Stimulated activated CD8-positive, alpha-beta memory T cell treated with anti-CD3 and anti-CD28 coated beads, Interleukin-4, amount 100 ng/mL, for 48 hours (primary cell): ENCODE measurements around the gene NTMT2.
"Not testable (repeated sequence)": the region's sequence is repeated elsewhere in the genome, so short reads cannot be mapped to it uniquely, and the experiment has no call there.

Experiments used
- DNase-seq: peaks from one replicate; pipeline ENCODE4 v3.0.0-alpha.2; 2020

Gene NTMT2

DNA sequence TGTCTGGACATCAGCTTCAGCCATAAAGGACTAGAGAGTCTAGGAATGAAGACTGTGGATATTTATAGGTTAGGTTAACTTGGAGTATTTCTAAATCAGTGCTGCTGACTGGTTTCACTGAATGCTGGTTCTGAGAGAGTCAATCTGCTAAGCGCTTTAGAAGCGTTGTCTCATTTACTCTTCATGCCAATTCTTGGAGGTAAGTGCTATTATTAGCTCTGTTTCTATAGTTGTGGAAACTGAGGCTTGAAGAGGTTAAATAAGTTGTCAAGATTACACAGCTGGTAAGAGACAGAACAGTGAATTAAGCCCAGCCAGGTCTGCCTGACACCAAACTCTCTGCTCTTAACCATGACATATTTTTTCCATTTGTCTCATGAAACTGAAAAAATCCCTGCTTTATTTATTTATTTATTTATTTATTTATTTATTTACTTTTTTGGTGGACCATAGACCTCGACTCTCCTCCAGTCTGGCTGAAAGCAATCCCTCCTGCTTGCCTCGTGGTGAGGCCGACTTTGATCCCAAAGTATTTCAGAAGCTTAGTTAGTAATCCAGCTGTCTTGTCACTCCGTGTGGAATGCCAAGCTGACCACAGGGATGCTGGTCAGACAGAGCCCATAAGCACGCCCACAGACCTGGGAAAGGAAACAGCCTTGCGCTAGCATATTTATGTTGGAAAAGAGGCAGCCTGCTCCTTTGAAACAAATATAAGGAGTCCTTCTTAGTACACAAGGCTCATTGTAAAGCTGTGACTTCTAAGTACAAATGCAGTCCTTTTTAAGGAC is 16.9 kb downstream of the NTMT2 start:
- no peak for DNase-seq

DNA sequence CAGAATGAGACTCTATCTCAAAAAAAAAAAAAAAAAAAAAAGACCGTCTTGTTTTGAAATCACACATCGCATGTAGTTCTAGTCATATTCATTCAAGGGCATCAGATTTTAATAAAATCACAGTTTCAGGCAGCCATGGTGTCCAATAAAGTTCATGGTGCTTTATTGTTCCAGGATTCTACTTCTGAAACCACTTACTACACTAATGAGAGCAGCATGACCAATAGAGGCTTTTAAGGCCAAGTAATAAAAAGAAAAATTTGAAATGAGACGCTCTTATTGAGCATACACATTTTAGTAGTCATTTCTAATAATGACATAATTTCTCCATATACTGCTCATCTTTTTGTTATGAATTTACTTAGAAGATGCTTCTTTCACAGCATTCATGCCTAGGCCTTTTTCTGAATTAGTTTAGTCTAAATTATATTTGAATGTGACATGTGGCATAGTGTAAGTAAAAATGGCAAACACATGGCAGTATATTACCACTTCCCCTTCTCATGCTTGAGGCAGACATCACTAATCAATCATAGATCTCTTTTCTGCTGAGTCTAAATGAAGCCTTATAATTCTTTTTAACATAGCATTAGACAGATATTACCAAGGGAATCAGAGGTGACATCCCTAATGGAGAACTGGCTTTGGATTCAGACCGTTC is 18.5 kb downstream of the NTMT2 start:
- no peak for DNase-seq

DNA sequence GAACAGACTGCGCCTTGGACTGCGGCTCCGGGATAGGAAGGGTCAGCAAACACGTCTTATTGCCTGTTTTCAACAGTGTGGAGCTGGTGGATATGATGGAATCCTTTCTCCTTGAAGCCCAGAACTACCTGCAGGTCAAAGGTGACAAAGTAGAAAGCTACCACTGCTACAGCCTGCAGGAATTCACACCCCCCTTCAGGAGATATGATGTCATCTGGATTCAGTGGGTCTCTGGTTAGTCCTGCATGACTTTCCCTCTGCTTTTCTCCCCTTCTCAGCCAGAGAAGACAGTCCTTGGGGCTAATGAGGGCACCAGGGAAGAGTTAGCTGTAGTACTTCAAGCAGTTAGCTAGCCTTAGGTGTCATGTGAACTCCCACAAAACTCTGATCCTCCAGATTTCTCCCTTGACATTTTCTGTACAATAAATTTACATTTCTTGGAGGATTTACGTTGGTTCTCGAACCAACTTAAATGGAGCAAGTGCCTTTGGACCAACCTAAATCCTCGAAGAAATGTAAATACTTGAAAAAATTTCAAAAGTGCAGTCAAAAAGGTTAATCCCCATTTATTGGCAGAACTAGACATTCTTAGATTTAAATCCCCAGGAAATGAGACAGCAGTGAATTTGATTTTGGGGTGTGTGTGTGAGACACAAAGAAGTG is 20.9 kb downstream of the NTMT2 start:
- DNase-seq = no peak

DNA sequence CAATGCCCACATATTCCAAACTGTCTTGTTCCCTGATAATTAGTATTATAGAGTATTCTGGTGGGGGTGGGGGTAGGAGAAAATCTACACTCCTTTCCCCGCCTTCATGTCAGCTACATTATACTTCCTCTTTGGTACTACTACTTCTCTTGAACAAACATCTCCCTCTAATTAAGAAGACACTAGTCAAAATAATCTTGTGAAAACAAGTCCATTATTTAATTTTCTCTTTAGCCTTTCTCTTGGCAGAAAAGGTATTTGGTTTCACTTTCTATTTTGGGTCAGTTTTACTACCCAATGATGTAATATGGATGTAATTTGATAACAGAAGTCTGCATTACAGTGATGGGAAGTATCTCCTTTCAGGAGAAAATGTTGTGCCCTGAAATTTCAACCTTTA is 22.5 kb downstream of the NTMT2 start:
- DNase-seq = no peak

DNA sequence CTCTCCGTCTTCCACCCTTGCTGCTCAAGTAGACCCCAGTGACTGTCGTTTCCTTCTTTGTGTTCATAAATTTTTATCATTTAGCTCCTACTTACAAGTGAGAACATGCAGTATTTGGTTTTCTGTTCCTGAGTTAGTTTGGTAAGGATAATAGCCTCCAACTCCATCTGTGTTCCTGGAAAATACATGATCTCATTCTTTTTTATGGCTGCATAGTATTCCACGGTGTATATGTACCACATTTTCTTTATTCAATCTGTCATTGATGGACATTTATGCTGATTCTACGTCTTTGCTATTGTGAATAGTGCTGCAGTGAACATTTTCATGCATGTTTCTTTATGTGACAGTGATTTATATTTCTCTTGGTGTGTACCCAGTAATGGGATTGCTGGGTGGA is 24.8 kb downstream of the NTMT2 start:
- DNase-seq = not testable (repeated sequence)

DNA sequence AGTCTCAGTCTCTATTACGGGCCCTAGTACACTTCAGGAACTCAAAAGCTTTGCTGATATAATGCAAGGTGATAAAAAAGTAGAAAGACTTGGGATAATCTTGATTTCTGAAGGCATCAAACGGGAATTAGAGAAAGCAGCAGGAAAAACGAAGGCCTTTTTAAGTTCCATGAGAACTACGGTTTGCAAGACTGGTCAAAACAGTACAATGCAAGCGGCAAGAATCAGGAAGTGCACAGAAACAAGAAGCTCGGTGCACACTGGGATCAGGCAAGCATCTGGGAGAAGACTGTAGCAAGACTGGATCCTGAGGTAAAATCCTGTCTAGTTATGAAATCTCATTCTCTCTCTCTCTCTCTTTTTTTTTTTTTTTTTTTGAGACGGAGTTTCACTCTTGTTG is 28.6 kb downstream of the NTMT2 start:
- no peak for DNase-seq

DNA sequence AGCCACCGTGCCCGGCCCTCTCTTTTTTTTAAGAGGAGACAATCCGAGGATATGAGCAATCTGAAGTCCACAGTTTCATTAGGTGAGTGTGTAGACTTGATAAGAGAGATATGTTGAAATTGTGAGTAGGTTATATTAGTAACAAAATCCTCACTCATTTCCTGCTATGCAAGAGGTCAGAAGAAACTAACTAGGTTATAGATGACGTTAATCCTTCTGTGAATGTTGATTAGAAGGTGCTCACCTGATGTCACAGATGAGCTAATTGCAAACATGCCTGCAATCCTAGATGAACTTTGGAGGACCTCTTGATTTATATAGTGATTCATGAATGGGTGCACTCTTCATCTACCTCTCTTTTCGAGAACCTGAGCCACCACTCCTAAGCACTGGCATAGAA is 29.3 kb downstream of the NTMT2 start:
- DNase-seq = no peak

DNA sequence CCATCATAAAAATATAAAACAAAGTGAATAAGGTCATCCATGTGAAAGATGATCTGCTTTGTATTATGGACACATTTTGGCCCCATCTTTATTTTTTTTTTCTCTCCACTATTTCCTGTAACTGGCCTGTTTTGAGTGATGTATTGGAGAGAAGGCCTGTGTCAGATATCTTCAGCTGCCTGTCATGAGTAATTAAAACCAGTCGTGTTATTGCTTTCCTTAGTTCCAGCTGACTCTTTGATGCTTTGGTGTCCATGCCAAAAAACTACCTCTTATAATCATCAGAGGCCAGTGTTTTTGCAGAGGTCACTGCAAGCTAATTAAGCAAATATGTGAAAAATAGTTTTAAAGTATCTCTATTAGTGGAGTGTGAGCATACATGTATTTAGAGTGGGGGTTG is 29.7 kb downstream of the NTMT2 start:
- DNase-seq = no peak

DNA sequence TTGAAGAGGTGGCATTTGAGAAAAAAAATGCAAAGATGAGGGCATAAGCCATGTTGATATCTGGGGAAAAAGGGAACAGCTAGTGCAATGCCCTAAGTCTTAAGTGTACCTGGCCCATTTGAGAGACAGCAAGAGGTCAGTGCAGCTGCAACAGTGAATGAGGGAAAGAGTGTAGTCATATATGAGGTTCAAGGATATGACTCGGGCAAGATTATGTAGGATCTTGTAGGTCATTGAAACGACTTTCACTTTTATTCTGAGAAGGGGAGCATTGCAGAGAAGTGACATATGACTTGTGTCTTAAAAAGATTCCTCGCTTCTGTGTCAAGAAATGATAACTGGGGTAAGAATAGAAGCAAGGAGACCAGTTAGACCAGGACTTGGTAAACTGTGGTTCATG is 31.0 kb downstream of the NTMT2 start:
- no peak for DNase-seq

DNA sequence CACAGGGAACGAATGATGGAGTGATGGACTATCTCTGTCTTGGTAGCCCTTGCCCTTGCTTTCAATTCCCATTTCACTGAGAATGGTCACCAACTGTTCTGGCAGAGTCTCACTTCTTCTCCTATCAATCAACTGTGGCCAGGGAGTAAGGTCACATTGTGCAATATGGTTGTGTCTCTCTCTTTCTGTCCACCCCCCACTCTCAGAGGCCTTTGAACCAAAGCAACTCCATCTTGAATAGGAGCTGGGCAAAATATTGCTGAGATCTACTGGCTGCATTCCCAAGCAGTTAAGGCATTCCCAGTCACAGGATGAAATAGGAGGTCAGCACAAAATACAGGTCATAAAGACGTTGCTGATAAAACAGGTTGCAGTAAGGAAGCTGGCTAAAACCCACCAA is 36.7 kb downstream of the NTMT2 start:
- DNase-seq = no peak

DNA sequence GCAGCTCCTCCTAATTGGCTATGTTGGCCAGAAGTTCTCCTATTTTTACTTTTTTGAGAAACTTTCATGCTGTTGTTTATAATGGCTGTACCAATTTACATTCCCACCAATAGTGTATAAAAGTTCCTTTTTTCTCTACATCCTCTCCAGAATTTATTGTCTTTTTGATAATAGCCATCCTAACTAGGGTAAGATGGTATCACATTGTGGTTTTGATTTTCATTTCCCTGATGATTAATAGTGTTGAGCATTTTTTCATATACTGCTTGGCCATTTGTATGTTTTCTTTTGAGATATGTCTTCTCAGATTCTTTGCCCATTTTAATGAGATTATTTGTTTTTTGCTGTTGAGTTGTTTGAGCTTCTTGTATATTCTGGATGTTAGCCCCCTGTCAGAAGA is 46.8 kb downstream of the NTMT2 start:
- DNase-seq = no peak

DNA sequence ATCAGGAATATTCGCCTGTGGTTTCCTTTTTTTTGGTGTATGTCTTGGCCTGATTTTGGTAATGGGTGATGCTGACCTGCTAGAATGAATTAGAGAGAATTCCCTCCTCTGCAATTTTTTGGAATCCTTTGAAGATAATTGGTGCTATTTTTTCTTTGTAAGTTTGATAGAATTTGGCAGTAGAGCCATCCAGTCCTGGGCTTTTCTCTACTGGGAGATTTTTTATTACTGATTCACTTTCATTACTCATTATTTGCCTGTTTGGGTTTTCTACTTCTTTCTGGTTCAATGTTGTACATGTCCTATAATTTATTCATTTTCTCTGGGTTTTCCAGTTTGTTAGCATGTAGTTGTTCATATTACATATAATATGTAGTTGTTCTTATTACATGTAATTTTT is 48.7 kb downstream of the NTMT2 start:
- no peak for DNase-seq

DNA sequence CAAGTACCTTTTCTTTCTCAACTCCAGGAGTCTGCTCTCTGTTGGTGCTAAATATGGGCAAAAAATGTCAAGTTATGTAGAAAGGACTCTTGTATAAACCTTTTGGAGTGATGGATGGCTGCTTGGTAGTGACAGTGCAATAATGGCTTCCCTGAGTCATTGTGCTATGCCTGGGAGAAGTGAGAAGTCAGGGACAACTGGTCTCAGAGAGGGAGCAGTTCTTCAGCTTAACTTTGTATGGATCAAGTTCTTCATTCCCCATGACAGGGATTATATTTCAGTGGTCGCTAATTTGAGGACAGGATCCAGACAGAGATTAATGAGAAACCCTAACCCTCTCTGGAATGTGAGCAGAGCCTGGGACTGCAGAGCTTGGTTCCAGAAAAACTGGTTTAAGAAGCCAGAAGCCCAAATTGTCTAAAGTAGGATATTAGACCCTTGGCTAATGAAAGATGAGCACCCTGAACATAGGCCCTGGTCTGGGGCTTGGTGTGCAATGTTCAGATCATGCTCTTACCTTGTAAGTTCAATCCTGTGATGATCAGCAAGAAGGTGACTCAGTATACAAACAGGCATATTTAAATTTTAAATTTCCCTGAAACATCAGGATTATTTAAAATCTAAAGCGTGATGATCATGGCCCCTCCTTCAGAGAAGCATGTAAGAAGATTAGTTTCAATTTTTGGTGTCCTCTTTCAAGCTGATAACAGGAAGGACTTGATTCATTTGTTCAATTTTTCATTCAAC is 50.9 kb downstream of the NTMT2 start:
- DNase-seq = no peak

DNA sequence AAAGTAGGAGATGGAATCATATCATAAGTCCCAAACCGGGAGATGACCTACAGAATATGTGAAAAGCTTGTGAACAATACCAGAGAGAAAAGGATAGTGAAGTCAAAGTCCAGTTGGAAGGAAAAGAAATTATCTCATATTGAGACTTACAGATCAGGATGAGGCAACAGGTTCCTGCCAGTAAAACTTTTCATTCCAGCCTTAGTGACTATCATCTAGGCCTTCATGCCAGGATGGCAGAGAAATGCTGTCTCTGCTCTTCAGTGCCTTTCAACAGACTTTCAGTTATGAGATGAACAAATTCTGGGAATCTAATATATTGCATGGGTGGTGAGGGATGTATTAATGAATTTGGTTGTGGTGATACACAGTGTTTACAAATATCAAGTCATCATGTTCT is 52.3 kb downstream of the NTMT2 start:
- no peak for DNase-seq

DNA sequence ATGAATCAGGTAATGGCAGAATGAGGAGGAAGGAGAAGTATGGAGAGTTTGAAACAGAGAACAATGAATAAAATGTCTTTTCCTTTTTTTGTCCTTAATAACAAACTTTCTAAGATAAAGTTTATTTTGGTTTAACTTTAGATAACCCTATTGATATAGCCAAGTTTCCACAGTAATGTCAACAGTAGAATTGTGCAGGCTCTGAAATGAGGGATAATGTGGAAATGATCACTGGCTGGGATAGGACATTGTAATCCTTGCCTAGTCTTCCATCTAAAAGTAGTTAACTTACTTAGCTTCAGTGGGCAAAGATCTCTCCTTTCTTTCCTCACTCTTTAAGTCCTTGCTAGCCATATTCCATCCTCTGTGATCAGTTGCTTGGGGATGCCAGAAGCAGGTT is 52.8 kb downstream of the NTMT2 start:
- no peak for DNase-seq

DNA sequence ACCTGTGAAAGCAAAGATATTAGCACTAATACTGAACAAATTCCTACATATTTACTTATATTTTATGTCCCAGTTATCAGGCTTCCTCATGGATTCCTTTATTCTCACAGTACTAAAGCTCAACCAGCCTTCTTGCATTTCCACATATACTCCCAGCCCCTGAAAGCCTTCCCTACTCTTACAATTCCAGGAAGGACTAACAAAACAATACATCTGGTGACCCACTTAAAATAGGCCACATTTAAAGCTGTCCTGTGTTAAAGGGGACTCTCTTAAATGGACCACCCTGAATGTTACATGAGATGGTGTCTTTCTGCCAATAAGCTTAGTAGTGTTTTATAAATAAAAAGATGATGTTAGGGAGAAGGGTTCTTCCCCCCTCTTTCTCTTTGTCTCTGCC is 54.4 kb downstream of the NTMT2 start:
- DNase-seq = no peak

DNA sequence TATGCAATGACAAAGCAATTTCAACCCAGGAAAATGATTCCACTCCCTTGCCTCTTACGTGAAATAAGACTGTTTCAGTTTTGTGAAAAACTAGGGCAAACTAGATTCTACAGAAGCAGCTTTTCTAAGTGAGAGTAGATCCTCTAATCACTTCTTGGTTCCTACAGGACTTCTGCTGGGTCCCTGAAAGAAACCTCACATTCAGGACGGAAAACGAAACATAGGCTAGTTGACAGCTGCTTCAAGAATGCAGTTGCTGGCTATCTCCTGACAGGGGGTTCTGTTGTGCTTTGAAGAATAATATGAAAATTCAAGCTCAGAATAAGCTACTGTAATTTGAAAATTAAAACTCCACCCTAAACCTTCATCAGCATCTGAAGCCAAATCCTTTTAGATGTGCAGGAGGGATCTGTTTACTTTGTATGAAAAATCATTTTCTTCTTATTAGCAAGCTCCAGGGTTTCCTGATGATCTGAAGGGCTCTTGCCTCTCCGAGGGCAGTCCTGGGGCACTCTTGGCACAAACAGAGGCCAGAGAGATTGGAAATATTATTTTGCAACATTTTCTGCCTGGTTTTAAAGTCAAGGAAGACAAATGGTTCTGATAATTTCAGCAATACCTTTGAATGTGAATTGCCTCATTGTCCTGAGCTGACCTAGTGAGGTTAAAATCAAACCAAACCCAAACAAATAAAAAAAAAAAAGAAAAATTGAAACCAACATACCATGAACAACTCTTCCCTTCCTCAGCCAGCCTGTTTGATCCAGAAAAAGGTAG is 55.0 kb downstream of the NTMT2 start:
- DNase-seq = no peak

DNA sequence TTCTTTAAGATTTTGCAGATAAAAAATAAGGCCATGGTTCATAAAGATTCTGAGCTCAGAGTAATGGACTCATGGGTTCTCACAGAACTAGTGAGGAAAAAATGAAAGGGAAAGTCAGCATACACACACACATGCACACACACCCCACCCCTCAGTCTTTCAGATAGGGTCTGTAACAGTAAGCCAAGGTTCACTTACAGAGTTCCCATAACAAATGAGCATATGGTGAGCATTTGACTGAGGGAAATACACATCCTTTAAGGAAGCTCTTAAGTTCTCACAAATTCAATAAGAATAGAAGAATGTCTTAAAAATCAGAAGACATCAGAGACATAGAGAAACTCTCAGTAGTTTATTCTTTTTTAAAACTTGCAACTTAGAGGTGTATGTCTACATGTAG is 57.9 kb downstream of the NTMT2 start:
- no peak for DNase-seq

DNA sequence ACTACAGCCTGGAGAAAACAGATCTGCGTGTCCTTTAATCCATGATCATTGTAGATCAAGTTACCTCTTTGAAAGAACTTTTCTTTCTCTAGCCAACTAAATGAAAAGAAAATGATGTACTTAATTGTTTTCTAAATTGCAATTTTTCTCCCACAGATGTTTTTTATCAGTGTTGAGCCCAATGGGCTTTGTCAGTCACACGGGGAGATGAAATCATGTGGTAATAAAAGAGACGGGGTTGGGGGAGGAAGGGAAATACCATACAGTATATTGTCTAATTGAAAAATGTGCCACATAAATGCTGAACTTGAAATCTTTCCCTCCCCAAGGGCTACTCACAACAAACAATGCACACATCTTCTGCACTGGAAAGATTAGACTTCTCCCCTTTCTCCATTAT is 58.4 kb downstream of the NTMT2 start:
- DNase-seq = no peak

DNA sequence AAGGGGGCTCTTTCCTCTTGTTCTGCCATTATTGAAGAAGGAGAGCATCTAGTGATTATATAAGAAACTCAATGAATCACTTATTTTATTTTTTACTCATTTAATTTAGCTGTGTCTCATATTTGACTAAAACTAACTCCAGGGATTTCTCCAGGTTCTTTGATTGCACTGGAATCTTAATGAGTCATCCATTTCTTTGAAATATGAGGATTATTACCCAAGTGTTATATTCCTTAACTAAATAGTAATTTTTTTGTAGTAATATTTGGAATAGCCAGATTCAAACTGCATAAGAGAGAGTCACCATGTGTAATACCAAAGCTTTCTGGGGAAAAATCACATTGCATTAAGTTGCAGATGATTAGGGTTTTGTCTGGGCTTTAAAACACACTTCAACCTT is 59.5 kb downstream of the NTMT2 start:
- no peak for DNase-seq

DNA sequence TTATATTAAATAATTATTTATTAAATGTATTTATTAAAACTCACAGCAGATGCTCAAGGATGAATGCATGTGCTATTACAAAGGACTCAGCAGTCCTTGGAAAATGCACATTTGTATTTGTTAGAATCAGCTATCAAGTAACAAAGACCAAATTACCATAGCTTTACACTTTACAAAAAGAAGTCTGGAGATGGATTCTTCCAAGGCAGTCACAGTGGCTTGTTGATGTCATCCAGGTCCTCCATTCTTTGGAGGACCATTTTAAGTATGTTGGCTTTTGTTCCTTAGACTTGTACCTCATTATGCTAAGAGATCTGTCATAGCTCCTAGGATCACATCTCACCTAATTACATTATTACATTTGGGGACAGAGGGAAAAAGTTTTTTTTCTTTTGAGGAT is 63.4 kb downstream of the NTMT2 start:
- DNase-seq = no peak

DNA sequence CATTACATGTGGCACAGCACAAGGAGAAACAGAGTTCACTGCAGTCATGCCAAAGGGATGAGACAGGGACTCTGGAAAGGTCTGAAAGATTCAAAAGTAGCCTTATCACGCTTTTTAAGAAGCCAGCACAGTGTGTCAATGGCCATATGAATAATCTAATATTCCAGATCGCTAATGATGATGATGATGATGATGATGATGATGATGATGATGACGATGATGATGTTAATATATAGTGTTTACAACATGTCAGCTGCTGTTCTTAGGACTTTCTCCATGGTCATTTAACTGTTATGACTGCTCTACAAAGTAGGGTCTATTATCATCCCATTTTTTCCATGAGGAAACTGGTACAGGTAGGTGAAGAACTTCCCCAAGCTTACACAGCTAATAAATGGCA is 64.4 kb downstream of the NTMT2 start:
- DNase-seq = no peak

DNA sequence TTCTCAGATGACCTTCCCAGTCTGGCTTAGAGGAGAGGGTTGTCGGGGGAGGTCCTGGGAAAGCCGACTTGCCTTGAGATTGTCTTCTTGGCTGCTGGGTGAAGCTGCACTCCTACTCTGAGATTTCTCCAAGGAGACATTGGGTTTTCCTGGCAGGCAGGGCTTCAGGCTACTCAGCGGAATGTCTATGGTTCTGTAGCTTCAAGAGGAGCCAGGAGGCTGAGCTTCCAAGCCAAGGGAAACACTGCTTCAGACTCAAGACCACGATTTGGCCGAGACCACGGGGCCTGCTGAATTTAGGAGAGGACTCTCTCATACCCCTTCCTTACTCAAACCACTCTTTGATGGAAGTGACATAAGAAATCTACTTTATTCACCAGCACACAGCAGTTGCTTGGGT is 67.8 kb downstream of the NTMT2 start:
- DNase-seq = no peak
